Endodermal cell (in vitro differentiated cells): Measurements from ENCODE around the gene CDH4. TPM values are rescaled to one million over a fixed set of nuclear protein-coding genes. Genes with fewer than 3 reads are reported as not detected.

Experiments
- DNase-seq: peaks from one replicate; pipeline ENCODE4 v3.0.0-alpha.2; 2017
- H3K27ac ChIP-seq: 2 replicates; pipeline ENCODE4 v1.5.1; 2013; ENCODE audit warnings: mild to moderate bottlenecking, low read depth, low read length, moderate library complexity
- H3K27me3 ChIP-seq: 2 replicates; pipeline ENCODE4 v1.6.1; 2013; ENCODE audit warnings: mild to moderate bottlenecking, low read length, moderate library complexity; ENCODE audit not compliant: insufficient read depth, control insufficient read depth, poor library complexity, severe bottlenecking
- H3K36me3 ChIP-seq: 2 replicates; pipeline ENCODE4 v1.7.0; 2013; ENCODE audit warnings: mild to moderate bottlenecking, low read length, moderate library complexity; ENCODE audit not compliant: control insufficient read depth, insufficient read depth
- H3K4me1 ChIP-seq: one replicate; pipeline ENCODE4 v1.7.0; 2013; ENCODE audit warnings: low read length; ENCODE audit not compliant: control insufficient read depth, insufficient read depth
- H3K4me3 ChIP-seq: 2 replicates; pipeline ENCODE4 v1.5.1; 2013; ENCODE audit warnings: mild to moderate bottlenecking, low read length, moderate library complexity
- H3K9ac ChIP-seq: 2 replicates; pipeline ENCODE4 v1.6.1; 2013; ENCODE audit warnings: mild to moderate bottlenecking, low read length, moderate library complexity; ENCODE audit not compliant: poor library complexity, severe bottlenecking; ENCODE audit errors: extremely low read depth
- H3K9me3 ChIP-seq: 2 replicates; pipeline ENCODE4 v1.6.1; 2013; ENCODE audit warnings: mild to moderate bottlenecking, low read length, moderate library complexity; ENCODE audit not compliant: control insufficient read depth
- H3K27ac Mint-ChIP-seq: 2 replicates; pipeline ENCODE4 v1.8.0; 2020; ENCODE audit warnings: mixed read lengths
- H3K27me3 Mint-ChIP-seq: 2 replicates; pipeline ENCODE4 v1.8.0; 2021; ENCODE audit warnings: mild to moderate bottlenecking, mixed read lengths; ENCODE audit not compliant: insufficient read depth
- H3K36me3 Mint-ChIP-seq: 2 replicates; pipeline ENCODE4 v1.8.0; 2020; ENCODE audit warnings: low read depth, mixed read lengths
- H3K4me1 Mint-ChIP-seq: 2 replicates; pipeline ENCODE4 v1.8.0; 2020; ENCODE audit warnings: mixed read lengths
- H3K4me3 Mint-ChIP-seq: 2 replicates; pipeline ENCODE4 v1.8.0; 2020; ENCODE audit warnings: mild to moderate bottlenecking, moderate library complexity, mixed read lengths
- H3K9me3 Mint-ChIP-seq: 2 replicates; pipeline ENCODE4 v1.8.0; 2020; ENCODE audit warnings: mild to moderate bottlenecking, mixed read lengths
- CTCF ChIP-seq: fragments of 200-600 bp; sonication (generic); conservative IDR thresholded peaks from 2 replicates; pipeline ENCODE4 v1.5.0; 2021; ENCODE audit warnings: antibody characterized with exemption, mild to moderate bottlenecking
- WGBS, 2 experiments: methylation state at CpG; one replicate each; pipeline versions ENCODE4 v1.1.5 to v1.1.7; 2013; ENCODE audit warnings: missing lambda C conversion rate in 2 of 2, mixed read lengths in 1 of 2; ENCODE audit not compliant: insufficient coverage in 1 of 2, insufficient read length in 1 of 2; 5-methylcytosine and 5-hydroxymethylcytosine counted together
- total RNA-seq, 2 donors: library from RNA; stranded (reverse); fragmentation: NEBNext Ultra II Directional in 1 of 2; extraction: Animal tissue kit (Norgen Biotek cat#: 25700) in 1 of 2; gene quantifications; 2 replicates in 1 of 2; 3 replicates in 1 of 2; pipeline ENCODE4 v1.2.1, GENCODE V29; 2021

Gene CDH4
- total RNA-seq, 2 donors from 2014 or later, result 1.8 to 5.8 TPM

- Histone ChIP-seq H3K4me1 (no peaks in the 10 kb centered on the region), H3K4me3 (no peak overlapping the region), H3K9me3 (no peaks in the 10 kb centered on the region), H3K36me3 (no peaks in the 10 kb centered on the region), H3K27me3 (no peaks in the 10 kb centered on the region), H3K27ac (no peak overlapping the region), H3K9ac (no peak overlapping the region)
- H3K27ac Mint-ChIP-seq, result no peak overlapping the region
- H3K36me3 Mint-ChIP-seq, result no peaks in the 10 kb centered on the region
- 93 to 98% methylated on average over 5 to 8 of the region's 8 CpGs for WGBS, 2 experiments
- TF ChIP-seq CTCF, result no peak
- H3K27me3 Mint-ChIP-seq, result peaks cover 25% of the 10 kb centered on the region
- peaks cover 9% of the 10 kb centered on the region for H3K4me1 Mint-ChIP-seq
- no peak for DNase-seq
- no peak overlapping the region for H3K4me3 Mint-ChIP-seq
- no peaks in the 10 kb centered on the region for H3K9me3 Mint-ChIP-seq
Observed at GRCh38 chr20:61426352-61426751, 174.3 kb downstream of the CDH4 start.

- DNase-seq, result no peak
- no peak overlapping the region for H3K9ac ChIP-seq
- no peaks in the 10 kb centered on the region for H3K27me3 ChIP-seq
- H3K36me3 ChIP-seq, result no peaks in the 10 kb centered on the region
- WGBS, 2 experiments, result 94 to 99% methylated on average over 4 of the region's 4 CpGs
- Mint-ChIP-seq H3K27ac (no peak overlapping the region), H3K36me3 (no peaks in the 10 kb centered on the region), H3K27me3 (peaks cover 25% of the 10 kb centered on the region), H3K4me3 (no peak overlapping the region), H3K4me1 (peaks cover 23% of the 10 kb centered on the region), H3K9me3 (no peaks in the 10 kb centered on the region)
- no peak overlapping the region for H3K4me3 ChIP-seq
- H3K9me3 ChIP-seq, result no peaks in the 10 kb centered on the region
- no peak for TF ChIP-seq CTCF
- no peak overlapping the region for H3K27ac ChIP-seq
- H3K4me1 ChIP-seq, result peaks cover 7% of the 10 kb centered on the region
Observed at GRCh38 chr20:61429458-61430227, 177.6 kb downstream of the CDH4 start.

GRCh38 chr20:61430228-61430624 is 178.2 kb downstream of the CDH4 start:
- no peak for TF ChIP-seq CTCF
- H3K4me3 ChIP-seq, result no peak overlapping the region
- no peaks in the 10 kb centered on the region for H3K36me3 Mint-ChIP-seq
- no peak overlapping the region for H3K4me3 Mint-ChIP-seq
- H3K9me3 ChIP-seq, result no peaks in the 10 kb centered on the region
- H3K36me3 ChIP-seq, result no peaks in the 10 kb centered on the region
- no peaks in the 10 kb centered on the region for H3K27me3 ChIP-seq
- no peak overlapping the region for H3K27ac Mint-ChIP-seq
- H3K4me1 ChIP-seq, result peaks cover 10% of the 10 kb centered on the region
- no peak for DNase-seq
- no peak overlapping the region for H3K27ac ChIP-seq
- H3K9me3 Mint-ChIP-seq, result no peaks in the 10 kb centered on the region
- H3K4me1 Mint-ChIP-seq, result peaks cover 29% of the 10 kb centered on the region
- no peak overlapping the region for H3K9ac ChIP-seq
- peaks cover 25% of the 10 kb centered on the region for H3K27me3 Mint-ChIP-seq
- WGBS, 2 experiments, result 85 to 97% methylated on average over 9 to 11 of the region's 11 CpGs
